IPS-11a (cell line): ENCODE data around the gene PGF.
A peak's percentile ranks its signal among the peaks of the same experiment; 100 is the strongest.
"Not testable (repeated sequence)": the region's sequence is repeated elsewhere in the genome, so short reads cannot be mapped to it uniquely, and the experiment has no call there.

Source experiments
- H3K4me3 ChIP-seq: one replicate; pipeline ENCODE4 v1.5.1; 2013; ENCODE audit warnings: low read depth, low read length, control low read depth

PGF gene

DNA sequence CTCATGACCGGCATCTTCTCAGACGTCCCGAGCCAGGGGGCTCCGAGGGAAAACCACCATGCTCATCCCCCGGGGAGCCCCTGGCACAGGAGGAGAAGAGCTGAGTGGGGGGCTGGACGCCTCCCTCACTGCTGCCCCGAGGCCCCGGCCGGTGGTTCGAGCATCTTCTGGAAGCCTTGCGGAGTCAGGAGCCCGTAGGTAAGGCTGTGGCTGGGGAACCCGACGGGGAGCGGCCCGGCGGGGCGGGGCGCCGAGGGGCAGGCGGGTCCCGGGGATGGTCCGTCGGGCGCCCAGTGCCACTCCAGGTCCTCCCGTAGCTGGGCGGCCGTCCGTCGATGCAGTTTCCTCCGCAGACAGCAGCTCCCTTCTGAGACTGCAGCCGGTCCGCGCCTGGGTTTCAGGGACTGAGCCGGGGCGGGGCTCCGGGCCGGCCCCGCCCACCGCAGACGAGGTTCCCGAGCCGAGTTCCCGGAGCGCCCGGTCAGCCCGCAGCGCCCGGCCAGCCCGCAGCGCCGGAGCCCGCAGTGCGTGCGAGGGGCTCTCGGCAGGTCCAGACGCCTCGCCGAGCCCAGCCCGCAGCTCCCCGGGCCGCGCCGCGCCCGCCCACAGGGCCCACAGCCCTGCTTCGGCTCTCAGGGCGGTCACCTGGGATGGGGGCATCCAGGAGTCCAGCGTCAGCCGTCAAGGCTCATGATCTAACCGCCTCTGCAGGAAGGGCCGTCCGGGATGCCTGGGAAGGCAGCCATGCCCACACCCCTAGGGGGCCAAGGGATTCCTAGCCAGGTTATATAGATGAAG is at the start of gene PGF:
Gene PGF, minus strand, starts transcription at position 369 of the 798 bp plus-strand sequence. Its CDS starts 355 bp downstream, at position 14.
- peak within 1 kb of the TSS; percentile 47 for H3K4me3 ChIP-seq

DNA sequence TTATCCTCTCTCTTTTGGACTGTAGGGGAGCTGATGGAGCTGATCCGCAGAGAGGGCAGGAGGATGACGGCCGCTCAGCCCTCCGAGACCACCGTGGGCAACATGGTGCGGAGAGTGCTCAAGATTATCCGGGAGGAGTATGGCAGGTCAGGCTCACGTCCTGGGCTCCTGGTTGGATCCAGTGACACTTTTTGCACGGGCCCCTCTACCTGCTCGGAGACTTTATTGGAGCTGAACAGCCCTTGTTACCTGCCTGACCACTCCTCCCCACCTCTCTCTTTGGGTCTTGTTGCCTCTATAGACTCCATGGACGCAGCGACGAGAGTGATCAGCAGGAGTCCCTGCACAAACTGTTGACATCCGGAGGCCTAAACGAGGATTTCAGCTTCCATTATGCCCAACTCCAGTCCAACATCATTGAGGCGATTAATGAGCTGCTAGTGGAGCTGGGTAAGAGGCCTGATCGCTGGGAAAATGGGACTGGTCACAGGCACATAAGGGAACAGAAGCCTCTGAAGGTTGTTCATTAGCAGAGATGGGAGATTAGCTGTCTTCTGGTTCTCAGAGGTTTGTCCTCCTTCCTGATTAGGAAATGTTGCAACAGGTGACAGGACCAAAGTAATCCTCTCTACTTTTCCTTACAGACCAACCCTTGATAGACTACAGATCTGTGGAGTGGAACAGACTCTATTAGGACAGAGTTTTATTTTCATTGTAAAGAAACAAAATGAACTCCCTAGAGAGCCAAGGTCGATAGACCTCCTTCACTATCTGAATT is 48.0 kb upstream of the PGF start:
- peak overlapping the region; percentile 95 for H3K4me3 ChIP-seq

DNA sequence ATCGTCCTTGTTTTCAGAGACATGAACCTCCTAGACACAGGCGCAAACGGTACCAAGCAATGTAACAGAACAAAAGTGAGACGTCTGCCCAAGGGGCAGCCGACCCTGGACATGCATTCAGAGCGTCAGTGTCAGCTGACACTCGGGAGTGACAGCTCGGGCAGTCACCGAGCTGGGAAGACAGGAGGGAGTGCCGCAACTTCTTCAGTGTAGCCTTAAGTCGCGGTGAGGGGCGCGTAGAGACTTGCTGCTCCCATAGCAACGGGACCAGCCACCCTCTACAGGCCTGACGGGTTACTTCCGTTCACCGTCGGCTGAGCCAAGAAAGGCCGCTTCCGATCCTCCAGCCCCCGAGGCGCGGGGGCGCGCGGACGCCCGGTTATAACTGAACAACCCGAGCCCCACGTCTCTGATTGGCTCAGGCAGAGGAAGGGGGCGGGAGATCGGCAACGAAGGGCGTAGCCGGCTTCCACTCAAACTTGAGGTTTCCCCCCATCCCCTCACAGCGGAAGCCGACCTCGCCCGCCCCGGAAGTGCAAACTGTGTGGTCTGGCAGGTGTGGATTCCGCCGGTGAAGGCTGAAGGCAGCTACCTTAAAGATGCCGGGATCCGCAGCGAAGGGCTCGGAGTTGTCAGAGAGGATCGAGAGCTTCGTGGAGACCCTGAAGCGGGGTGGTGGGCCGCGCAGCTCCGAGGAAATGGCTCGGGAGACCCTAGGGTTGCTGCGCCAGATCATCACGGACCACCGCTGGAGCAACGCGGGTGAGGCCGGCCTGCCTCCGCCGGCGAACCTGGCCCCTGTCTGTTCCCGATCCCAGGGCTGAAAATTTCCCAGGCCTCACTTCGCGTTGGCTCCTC is 47.2 kb upstream of the PGF start, which contains the start of gene EIF2B2:
Gene EIF2B2, plus strand, starts transcription at position 530 of the 858 bp plus-strand sequence. Its CDS starts 70 bp downstream, at position 600.
- H3K4me3 ChIP-seq, result peak within 1 kb of the TSS; percentile 95

DNA sequence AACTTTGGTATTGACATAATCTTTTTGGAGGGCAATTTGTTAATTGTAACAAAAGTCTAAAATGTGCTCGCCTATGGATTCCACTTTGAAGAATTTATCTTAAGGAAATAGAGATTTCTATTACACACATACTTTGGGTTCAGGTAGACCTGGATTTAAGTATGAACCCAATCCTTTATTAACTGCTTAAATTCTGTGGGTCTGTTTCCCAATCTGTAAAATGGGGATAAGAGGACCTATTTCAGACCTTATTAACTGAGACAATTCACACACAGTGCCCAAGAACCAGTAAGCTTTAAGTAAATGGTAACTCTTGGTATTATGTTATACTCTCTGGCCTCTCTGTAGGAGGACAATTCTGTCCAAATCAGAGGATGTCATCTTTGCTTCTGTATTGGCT is 46.5 kb upstream of the PGF start:
- H3K4me3 ChIP-seq, result peak overlapping the region; percentile 42

GRCh38 chr14:75001261-75001660 is 45.9 kb upstream of the PGF start:
- H3K4me3 ChIP-seq, result no peak overlapping the region

- not testable (repeated sequence) for H3K4me3 ChIP-seq
Measured at GRCh38 chr14:74995781-74996180, 40.4 kb upstream of the PGF start.

DNA sequence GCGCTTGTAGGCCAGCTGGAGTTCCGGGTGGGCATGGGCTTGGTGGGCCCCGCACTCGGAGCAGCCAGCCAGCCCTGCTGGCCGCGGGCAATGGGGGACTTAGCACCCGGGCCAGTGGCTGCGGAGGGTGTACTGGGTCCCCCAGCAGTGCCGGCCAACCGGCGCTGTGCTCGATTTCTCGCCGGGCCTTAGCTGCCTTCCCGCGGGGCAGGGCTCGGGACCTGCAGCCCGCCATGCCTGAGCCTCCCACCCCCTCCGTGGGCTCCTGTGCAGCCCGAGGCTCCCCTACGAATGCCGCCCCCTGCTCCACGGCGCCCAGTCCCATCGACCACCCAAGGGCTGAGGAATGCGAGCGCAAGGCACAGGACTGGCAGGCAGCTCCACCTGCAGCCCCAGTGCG is 38.8 kb upstream of the PGF start:
- H3K4me3 ChIP-seq, result not testable (repeated sequence)

GRCh38 chr14:74988993-74989392 is 33.6 kb upstream of the PGF start:
- no peak overlapping the region for H3K4me3 ChIP-seq

DNA sequence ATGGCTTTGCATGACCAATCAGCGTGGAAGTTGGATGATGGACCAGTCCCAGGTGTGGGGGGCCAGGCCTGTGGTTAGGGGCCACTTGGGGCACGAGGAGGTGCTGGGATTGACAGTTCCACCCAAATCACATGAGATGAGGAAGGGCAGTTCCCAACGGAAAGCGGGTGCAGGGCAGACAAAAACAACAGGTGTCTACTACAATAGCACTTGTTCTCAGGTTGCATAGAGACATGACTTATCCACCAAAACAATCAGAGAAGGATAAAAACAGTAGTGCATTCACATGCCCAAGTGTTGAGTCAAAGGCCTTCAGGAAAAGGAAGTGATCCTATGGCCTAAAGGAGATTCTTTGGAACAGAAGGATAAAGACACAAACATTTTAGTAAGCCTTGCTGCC is 32.7 kb upstream of the PGF start:
- H3K4me3 ChIP-seq, result no peak overlapping the region

DNA sequence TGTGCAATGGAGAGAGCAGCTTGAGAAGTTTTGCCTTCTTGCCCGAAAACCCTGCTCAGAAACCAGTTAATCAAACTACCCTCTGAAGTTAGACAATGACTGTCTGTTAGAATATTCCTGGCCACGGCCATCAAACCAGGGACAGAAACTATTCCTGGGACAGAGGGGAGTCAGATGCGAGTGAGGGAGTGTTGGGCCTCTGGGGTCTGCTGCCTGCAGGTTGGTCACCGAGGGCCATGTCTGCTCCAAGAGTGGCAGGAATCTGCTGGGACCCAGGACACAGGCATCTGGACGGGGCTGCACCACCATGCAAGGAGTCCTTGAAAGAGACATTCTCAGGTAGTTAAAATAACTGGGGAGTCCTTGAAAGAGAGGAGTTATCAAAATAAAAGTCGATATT is 30.4 kb upstream of the PGF start:
- no peak overlapping the region for H3K4me3 ChIP-seq

DNA sequence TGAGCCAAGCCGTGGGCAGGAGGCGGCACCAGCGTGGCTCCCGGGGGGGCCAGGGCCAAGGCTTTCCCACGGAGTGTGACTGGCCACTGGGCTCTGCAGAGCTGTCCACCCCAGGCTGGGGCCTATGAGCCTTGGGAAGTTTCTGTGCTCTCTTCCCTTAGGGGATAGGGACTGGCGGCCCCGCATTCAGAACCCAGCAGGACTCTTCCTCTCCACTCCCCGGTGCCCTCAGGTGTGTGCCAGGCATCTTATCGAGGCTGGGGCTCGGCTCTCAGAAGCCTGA is 29.6 kb upstream of the PGF start:
- no peak overlapping the region for H3K4me3 ChIP-seq

- H3K4me3 ChIP-seq, result no peak overlapping the region
Measured at GRCh38 chr14:74984236-74985027, 29.0 kb upstream of the PGF start.

DNA sequence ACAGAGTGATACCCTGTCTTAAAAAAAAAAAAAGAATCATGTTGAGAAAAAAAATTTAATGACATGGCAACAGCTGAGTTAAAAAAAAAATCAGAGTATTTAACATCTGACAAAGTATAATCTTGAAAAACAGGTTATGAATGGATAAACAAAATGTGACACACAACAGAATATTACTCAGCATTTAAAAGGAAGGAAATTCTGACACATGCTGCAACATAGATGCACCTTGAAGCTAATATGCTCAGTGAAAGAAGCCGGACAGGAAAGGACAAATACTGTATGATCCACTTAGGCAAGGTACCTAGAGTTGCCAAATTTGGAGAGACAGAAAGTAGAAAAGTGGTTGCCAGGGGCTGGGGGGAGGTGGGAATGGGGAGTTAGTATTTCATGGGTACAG is 27.9 kb upstream of the PGF start:
- H3K4me3 ChIP-seq, result no peak overlapping the region

DNA sequence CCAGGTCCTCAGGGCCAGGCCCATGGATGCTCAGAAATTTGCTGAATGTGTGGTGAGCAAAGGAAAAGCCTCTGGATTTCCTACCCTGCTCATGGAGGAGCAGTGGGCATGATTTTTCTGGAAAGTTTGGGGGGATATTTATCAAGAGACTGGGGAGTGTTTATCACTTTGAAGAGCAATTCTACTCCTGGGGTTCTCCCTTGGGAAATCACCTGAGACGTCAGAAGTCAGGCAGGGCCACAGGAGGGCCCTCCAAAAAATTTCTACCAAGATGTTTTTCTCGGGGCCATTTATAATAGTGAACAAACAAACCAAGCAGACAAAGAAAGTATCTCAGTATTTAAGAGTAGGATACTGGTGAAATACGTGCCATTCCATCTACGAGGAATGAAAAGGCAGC is 27.3 kb upstream of the PGF start:
- no peak overlapping the region for H3K4me3 ChIP-seq

DNA sequence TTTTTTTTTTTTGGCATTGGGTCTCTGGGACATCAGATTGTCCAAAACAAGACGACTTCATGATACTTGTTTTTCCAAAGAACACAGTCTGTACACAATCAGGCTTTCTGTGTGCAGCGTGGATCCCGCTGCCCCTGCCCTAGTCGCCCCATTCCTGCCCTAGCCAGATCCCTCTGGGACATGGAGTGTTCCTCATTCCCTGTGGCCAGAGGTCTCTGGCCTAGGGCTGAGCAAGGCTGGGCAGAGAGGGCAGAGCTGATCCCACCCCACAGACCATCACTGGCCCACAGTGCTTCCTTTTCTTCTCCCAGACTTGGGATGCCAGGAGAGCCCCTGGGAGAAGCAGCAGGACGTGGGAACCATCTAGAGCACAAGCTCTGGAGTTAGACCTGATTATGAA is 26.4 kb upstream of the PGF start:
- H3K4me3 ChIP-seq, result no peak overlapping the region

DNA sequence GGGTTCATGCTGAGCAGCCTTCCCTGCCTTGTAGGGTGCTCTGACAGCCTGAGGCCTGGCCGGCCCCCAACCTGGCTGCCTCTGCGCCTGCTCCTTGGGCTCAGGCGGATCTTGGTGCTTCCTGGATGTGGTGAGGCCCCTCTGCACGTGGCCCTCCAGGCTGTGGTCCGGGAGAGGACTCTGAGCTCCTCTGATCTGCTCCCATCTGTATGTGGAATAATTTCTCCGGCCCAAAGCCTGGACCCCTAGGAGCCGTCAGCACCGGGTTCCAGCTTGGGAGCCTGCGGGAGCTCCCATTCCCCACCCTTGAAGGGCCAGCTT is 26.0 kb upstream of the PGF start:
- H3K4me3 ChIP-seq, result no peak overlapping the region

DNA sequence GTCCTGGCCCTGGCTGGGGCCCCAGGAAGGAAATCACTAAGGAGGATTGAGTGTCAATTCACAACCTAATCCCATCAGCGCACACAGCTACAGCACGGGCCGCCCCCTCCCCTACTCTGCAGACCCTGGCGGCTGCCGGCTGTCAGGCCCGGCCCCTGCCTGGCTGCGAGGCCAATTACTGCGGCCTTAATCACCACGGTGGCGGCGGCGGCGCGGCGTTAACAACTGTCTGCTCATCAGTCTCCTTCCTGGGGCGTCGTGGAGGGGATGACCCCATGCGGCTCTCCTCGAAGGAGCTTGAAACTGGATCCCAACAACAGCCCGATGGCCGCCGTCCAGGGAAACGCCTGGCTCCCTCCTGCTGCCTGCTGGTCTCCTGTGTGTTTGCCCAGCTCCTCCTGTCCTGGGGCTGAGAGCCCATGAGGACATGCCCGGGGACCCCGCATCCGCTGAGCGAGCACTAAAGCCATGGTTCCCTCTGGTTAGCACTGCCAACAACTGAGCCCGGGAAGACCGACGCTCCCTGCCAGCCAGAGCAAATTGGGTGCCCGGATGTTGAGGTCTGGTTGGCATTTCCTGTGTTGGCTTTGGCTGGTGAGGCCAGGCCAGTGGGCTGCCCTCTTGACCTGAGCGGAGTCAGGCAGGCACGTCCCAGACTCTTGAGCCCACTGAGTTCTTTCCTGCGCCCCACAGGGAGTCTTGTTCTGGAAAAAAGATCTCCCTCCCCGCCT is 25.5 kb upstream of the PGF start:
- no peak overlapping the region for H3K4me3 ChIP-seq

GRCh38 chr14:74980398-74980730 is 25.0 kb upstream of the PGF start:
- H3K4me3 ChIP-seq, result no peak overlapping the region

DNA sequence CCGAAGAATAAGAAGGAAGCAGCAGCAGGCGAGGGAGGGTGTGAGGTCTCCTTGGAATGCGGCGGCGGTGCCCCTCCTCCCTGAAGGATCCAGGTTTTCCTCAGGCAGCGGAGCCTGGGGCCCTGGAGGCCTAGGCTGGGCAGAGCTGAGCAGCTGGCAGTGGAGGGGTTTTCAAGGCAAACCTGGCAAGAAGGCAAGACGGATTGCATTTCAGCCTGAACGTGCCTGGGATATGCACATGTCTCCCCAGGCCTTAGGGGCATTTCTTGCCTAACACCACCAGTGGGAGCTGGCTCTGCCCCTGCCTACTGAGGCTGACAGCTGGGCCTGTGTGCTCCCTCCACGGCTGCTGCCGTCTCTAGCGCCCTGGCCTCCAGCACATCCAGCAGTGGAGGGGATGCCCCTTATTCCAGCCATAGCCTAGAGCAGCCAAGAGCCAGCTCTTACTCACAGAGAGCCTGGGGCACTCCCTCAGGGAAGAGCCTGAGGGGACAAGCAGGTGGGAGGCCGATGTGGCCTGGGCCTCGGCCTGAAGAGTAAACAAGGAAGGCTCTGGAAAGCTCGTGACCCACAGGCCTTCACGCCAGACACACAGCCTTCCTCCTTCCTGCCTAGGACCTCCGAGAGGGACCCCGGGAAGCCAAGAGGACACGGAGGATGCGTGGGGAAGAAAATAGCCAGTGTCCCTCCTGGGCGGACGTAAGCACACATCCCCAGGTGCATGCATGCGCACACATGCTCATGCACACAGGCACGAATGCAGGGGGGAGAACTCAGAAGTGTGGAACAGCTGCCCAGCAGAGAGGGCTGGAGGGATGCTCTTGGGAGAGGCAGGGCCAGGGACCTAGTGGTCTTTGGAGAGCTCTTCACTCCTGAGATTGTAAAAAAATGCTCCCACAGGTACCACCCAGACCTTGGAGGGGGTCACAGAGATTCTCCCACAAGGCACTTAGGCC is 24.3 kb upstream of the PGF start:
- no peak overlapping the region for H3K4me3 ChIP-seq
